ENCODE measurements around the gene RELCH. TPM values are rescaled to one million over a fixed set of nuclear protein-coding genes. Genes with fewer than 3 reads are reported as not detected.

RELCH gene
- total RNA-seq, 1 donor from 2014 or later, result 16.7 TPM

- no peak for TF ChIP-seq CTCF (conservative IDR thresholded peaks at IDR 0.05; ENCODE audit: low read depth, low read length)
- DNase-seq (ENCODE audit: low read depth), result no peak
- no peak overlapping the region for H3K4me3 ChIP-seq (ENCODE audit: low read depth, low read length)
Observed at GRCh38 chr18:62334120-62334519, 147.1 kb downstream of the RELCH start.

- DNase-seq (ENCODE audit: low read depth), result no peak
- no peak for TF ChIP-seq CTCF (conservative IDR thresholded peaks at IDR 0.05; ENCODE audit: low read depth, low read length)
- H3K4me3 ChIP-seq (ENCODE audit: low read depth, low read length), result no peak overlapping the region
Observed at GRCh38 chr18:62335494-62335893, 148.4 kb downstream of the RELCH start.

GRCh38 chr18:62336618-62337017, 149.6 kb downstream of the RELCH start:
- DNase-seq (ENCODE audit: low read depth), result no peak
- no peak overlapping the region for H3K4me3 ChIP-seq (ENCODE audit: low read depth, low read length)
- no peak for TF ChIP-seq CTCF (conservative IDR thresholded peaks at IDR 0.05; ENCODE audit: low read depth, low read length)

- TF ChIP-seq CTCF (conservative IDR thresholded peaks at IDR 0.05; ENCODE audit: low read depth, low read length), result no peak
- H3K4me3 ChIP-seq (ENCODE audit: low read depth, low read length), result no peak overlapping the region
- no peak for DNase-seq (ENCODE audit: low read depth)
Observed at GRCh38 chr18:62337336-62337735, 150.3 kb downstream of the RELCH start.

GRCh38 chr18:62338446-62339105, 151.5 kb downstream of the RELCH start:
- no peak for TF ChIP-seq CTCF (conservative IDR thresholded peaks at IDR 0.05; ENCODE audit: low read depth, low read length)
- DNase-seq (ENCODE audit: low read depth), result no peak
- H3K4me3 ChIP-seq (ENCODE audit: low read depth, low read length), result no peak overlapping the region

GRCh38 chr18:62339106-62339988, 152.3 kb downstream of the RELCH start:
- DNase-seq (ENCODE audit: low read depth), result no peak
- no peak for TF ChIP-seq CTCF (conservative IDR thresholded peaks at IDR 0.05; ENCODE audit: low read depth, low read length)
- H3K4me3 ChIP-seq (ENCODE audit: low read depth, low read length), result no peak overlapping the region

Measured in epithelial cell of proximal tubule (primary cell).